Fibroblast of lung (primary cell): ENCODE data around the gene STAT5A. TPM values are rescaled to one million over a fixed set of nuclear protein-coding genes. Genes with fewer than 3 reads are reported as not detected.

Experiments
- DNase-seq, 2 donors: peaks; one replicate each; pipeline versions ENCODE4 v3.0.0 to v3.0.0-alpha.2; 2010; ENCODE audit warnings: low read depth in 2 of 2
- H2AFZ ChIP-seq: 2 replicates; pipeline ENCODE4 v1.5.1; 2012; ENCODE audit warnings: low read length, control low read depth, inconsistent platforms
- H3K27ac ChIP-seq: 2 replicates; pipeline ENCODE4 v1.5.1; 2011; ENCODE audit warnings: low read length, control low read depth; ENCODE audit not compliant: insufficient read depth
- H3K27me3 ChIP-seq: 2 replicates; pipeline ENCODE4 v1.5.1; 2011; ENCODE audit warnings: mild to moderate bottlenecking, low read length; ENCODE audit not compliant: control insufficient read depth, insufficient read depth
- H3K36me3 ChIP-seq: 2 replicates; pipeline ENCODE4 v1.5.1; 2011; ENCODE audit warnings: low read length; ENCODE audit not compliant: control insufficient read depth, insufficient read depth
- H3K4me1 ChIP-seq: 2 replicates; pipeline ENCODE4 v1.5.1; 2011; ENCODE audit warnings: low read length; ENCODE audit not compliant: control insufficient read depth, insufficient read depth; ENCODE audit errors: extremely low read depth
- H3K4me2 ChIP-seq: 2 replicates; pipeline ENCODE4 v1.5.1; 2011; ENCODE audit warnings: low read length, control low read depth; ENCODE audit not compliant: insufficient read depth; ENCODE audit errors: extremely low read depth
- H3K4me3 ChIP-seq, 4 experiments: fragments of 200-600 bp in 1 of 4; sonication (generic) in 1 of 4; replicated peaks in 1 of 4; 2 replicates each; pipeline ENCODE4 v1.5.1; 2011 to 2016; ENCODE audit warnings: low read length in 4 of 4, low read depth in 3 of 4, mild to moderate bottlenecking in 3 of 4, control low read depth in 2 of 4, inconsistent platforms in 1 of 4, mixed read lengths in 1 of 4; ENCODE audit not compliant: insufficient read depth in 1 of 4; ENCODE audit errors: control extremely low read depth in 1 of 4
- H3K79me2 ChIP-seq: 2 replicates; pipeline ENCODE4 v1.5.1; 2012; ENCODE audit warnings: mild to moderate bottlenecking, low read length, inconsistent platforms; ENCODE audit not compliant: control insufficient read depth, insufficient read depth
- H3K9ac ChIP-seq: 2 replicates; pipeline ENCODE4 v1.5.1; 2011; ENCODE audit warnings: mild to moderate bottlenecking, low read length, control low read depth; ENCODE audit not compliant: insufficient read depth
- H3K9me3 ChIP-seq: 2 replicates; pipeline ENCODE4 v1.5.1; 2012; ENCODE audit warnings: low read depth, low read length; ENCODE audit not compliant: control insufficient read depth, insufficient read depth
- H4K20me1 ChIP-seq: 2 replicates; pipeline ENCODE4 v1.5.1; 2011; ENCODE audit warnings: low read length; ENCODE audit not compliant: control insufficient read depth, insufficient read depth; ENCODE audit errors: extremely low read depth
- CTCF ChIP-seq, 2 donors: IDR thresholded peaks in 1 of 2; conservative IDR thresholded peaks in 1 of 2; 1 replicate in 1 of 2; 2 replicates in 1 of 2; pipeline ENCODE4 v1.5.1; 2011 to 2012; ENCODE audit warnings: low read length in 2 of 2, control low read depth in 1 of 2, inconsistent platforms in 1 of 2, low read depth in 1 of 2, mild to moderate bottlenecking in 1 of 2
- EZH2 ChIP-seq: IDR thresholded peaks from 2 replicates; pipeline ENCODE4 v1.5.1; 2012; ENCODE audit warnings: low read length, control low read depth, mild to moderate bottlenecking; ENCODE audit errors: missing control alignments
- polyA plus RNA-seq, 2 donors: library from polyadenylated mRNA; depleted of rRNA in 1 of 2; stranded (reverse) in 1 of 2; unstranded in 1 of 2; fragments of >200 nt; gene quantifications; 2 replicates each; pipeline ENCODE4 v1.2.1, GENCODE V29; 2011 to 2012; ENCODE audit warnings: missing spikeins in 1 of 2
- total RNA-seq: library from RNA; depleted of rRNA; stranded (reverse); fragments of >200 nt; gene quantifications from 2 replicates; pipeline ENCODE4 v1.2.1, GENCODE V29; 2014

The STAT5A gene
- total and polyA plus RNA-seq, 2 donors (not counting 1 experiment from before 2014, with no cell fraction given) = 6.9 to 28.4 TPM

- Histone ChIP-seq H3K27ac (peak overlapping the region; percentile 81), H3K4me1 (peaks cover 2% of the 10 kb centered on the region), H3K9me3 (no peaks in the 10 kb centered on the region), H3K27me3 (no peaks in the 10 kb centered on the region), H3K9ac (no peak overlapping the region), H3K36me3 (no peaks in the 10 kb centered on the region), H3K4me3 (no peak overlapping the region), H3K79me2 (peaks cover 10% of the 10 kb centered on the region), H3K4me2 (peak overlapping the region; percentile 13), H2AFZ (no peak overlapping the region), H4K20me1 (no peaks in the 10 kb centered on the region)
- DNase-seq = no peak
- TF ChIP-seq EZH2 (no peak), CTCF (conservative IDR thresholded peaks at IDR 0.05 in 1 of 2, IDR thresholded peaks at IDR 0.05 in 1 of 2; ENCODE audit: low read depth in 1 of 2, low read length in 2 of 2) (no peak)
Observed at GRCh38 chr17:42266462-42266861, 21.8 kb upstream of the STAT5A start.

- H3K36me3 ChIP-seq = no peaks in the 10 kb centered on the region
- H3K4me1 ChIP-seq = peaks cover 2% of the 10 kb centered on the region
- peaks cover 10% of the 10 kb centered on the region for H3K79me2 ChIP-seq
- H3K4me3 ChIP-seq = no peak overlapping the region
- no peak overlapping the region for H2AFZ ChIP-seq
- TF ChIP-seq EZH2 = no peak
- no peak for TF ChIP-seq CTCF (conservative IDR thresholded peaks at IDR 0.05 in 1 of 2, IDR thresholded peaks at IDR 0.05 in 1 of 2; ENCODE audit: low read depth in 1 of 2, low read length in 2 of 2)
- H3K4me2 ChIP-seq = no peak overlapping the region
- H4K20me1 ChIP-seq = no peaks in the 10 kb centered on the region
- peak overlapping the region; percentile 81 for H3K27ac ChIP-seq
- DNase-seq = peak; percentile 87 to 99
- no peaks in the 10 kb centered on the region for H3K9me3 ChIP-seq
- no peaks in the 10 kb centered on the region for H3K27me3 ChIP-seq
- no peak overlapping the region for H3K9ac ChIP-seq
Observed at GRCh38 chr17:42266918-42267766, 21.2 kb upstream of the STAT5A start.

DNA sequence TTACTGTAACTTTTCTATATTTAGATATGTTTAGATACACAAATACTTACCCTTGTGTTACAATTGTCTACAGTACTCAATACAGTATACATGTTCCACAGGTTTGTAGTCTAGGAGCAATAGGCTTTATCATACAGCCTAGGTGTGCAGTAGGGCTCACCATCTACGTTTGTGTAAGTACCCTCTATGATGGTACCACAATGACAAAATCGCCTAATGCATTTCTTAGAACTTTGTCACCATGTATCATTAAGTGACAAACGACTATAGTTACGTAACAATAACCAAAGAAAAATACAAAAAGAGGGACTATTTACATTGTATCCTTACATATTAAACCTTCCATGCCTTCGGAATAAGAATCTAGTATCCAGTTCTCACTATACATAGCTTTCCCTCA, 20.1 kb upstream of the STAT5A start:
- TF ChIP-seq CTCF (conservative IDR thresholded peaks at IDR 0.05 in 1 of 2, IDR thresholded peaks at IDR 0.05 in 1 of 2; ENCODE audit: low read depth in 1 of 2, low read length in 2 of 2) (no peak), EZH2 (no peak)
- Histone ChIP-seq H3K79me2 (peaks cover 13% of the 10 kb centered on the region), H3K4me2 (no peak overlapping the region), H3K27ac (no peak overlapping the region), H3K4me3 (no peak overlapping the region), H3K36me3 (no peaks in the 10 kb centered on the region), H4K20me1 (no peaks in the 10 kb centered on the region), H3K9ac (no peak overlapping the region), H3K4me1 (peaks cover 2% of the 10 kb centered on the region), H3K9me3 (no peaks in the 10 kb centered on the region), H3K27me3 (no peaks in the 10 kb centered on the region), H2AFZ (no peak overlapping the region)
- DNase-seq = no peak
